GM06990 (cell line): ENCODE data around the gene DHRS1.

Experiments
- DNase-seq: peaks from one replicate; pipeline ENCODE4 v3.0.0-alpha.2; 2011; ENCODE audit not compliant: insufficient read length; ENCODE audit errors: extremely low read depth
- H3K27me3 ChIP-seq: replicated peaks from 2 replicates; pipeline ENCODE4 v1.6.0; 2011; ENCODE audit warnings: low read length; ENCODE audit not compliant: control insufficient read depth, insufficient read depth
- H3K36me3 ChIP-seq: 2 replicates; pipeline ENCODE4 v1.5.1; 2011; ENCODE audit warnings: low read length; ENCODE audit not compliant: control insufficient read depth, insufficient read depth
- H3K4me3 ChIP-seq: replicated peaks from 2 replicates; pipeline ENCODE4 v1.5.1; 2011; ENCODE audit warnings: low read depth, mild to moderate bottlenecking, control low read depth, low read length
- CTCF ChIP-seq: IDR thresholded peaks from 2 replicates; pipeline ENCODE4 v1.5.1; 2011; ENCODE audit warnings: low read length, control low read depth, mild to moderate bottlenecking, inconsistent platforms; ENCODE audit not compliant: insufficient read depth, poor library complexity, severe bottlenecking

The DHRS1 gene

GRCh38 chr14:24261256-24261968 lies 38.2 kb downstream of the DHRS1 start:
- no peak for DNase-seq
- TF ChIP-seq CTCF, result no peak

DNA sequence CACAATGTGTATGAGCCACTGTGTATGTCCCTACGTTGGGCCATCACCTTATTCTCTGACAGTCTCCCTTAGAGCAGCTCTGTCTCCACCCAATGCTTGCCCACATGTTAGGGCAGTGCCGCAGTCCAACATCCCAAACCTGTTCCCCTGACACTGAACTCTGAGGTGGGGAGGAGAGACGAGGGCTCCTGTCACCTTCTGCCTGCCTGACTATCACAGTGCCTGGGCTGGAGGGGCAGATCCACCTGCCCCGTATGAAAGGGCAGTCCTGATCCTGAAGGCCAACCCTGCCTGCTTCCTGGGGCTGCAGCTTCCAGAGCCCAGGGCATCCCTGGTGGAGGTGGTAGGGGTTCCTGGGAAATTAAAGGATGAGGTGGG lies 38.8 kb downstream of the DHRS1 start:
- H3K27me3 ChIP-seq, result no peaks in the 10 kb centered on the region
- DNase-seq, result no peak
- peaks cover 9% of the 10 kb centered on the region for H3K36me3 ChIP-seq
- TF ChIP-seq CTCF, result no peak
- no peak overlapping the region for H3K4me3 ChIP-seq

More at GRCh38 chr14:24261256-24261968, 38.2 kb downstream of the DHRS1 start:
- Histone ChIP-seq H3K36me3 (peaks cover 13% of the 10 kb centered on the region), H3K4me3 (no peak overlapping the region), H3K27me3 (no peaks in the 10 kb centered on the region)

DNA sequence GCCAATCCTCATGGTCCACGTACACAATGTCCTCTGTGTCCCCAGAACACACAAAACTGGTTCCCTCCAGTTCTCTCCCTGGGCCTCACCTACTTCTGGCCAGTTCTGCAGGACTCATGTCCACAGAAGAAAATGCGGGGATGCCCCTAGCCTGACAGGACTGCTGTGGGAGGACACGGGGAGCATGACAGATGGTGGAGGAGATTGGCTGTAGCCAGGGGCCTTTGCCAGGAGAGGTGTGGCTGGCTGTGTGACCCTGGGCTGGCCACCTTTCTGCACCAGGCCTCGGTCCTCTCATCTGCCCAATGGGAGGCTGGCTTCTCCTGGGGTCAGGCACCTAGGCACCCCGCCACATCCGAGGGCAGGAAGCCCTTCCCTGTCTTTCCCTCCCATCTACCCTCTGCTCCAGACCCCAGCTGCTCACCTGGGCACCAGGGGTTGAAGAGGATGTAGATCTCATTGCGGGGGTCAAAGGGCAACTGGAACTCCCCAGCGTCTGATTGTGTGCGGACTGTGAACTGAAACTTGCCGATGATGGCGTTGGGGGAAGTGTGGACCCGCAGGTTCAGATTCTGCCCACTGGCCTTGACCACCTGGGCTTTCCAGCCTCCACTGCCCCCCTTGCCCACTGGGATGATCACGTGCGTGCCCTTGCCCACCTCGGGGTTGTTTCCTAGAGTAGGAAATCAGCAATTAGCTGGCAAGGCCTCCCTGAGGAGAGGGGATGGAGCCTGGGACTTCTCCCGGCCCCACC lies 39.4 kb downstream of the DHRS1 start:
- TF ChIP-seq CTCF, result no peak
- Histone ChIP-seq H3K4me3 (no peak overlapping the region), H3K27me3 (no peaks in the 10 kb centered on the region), H3K36me3 (peaks cover 9% of the 10 kb centered on the region)
- no peak for DNase-seq

DNA sequence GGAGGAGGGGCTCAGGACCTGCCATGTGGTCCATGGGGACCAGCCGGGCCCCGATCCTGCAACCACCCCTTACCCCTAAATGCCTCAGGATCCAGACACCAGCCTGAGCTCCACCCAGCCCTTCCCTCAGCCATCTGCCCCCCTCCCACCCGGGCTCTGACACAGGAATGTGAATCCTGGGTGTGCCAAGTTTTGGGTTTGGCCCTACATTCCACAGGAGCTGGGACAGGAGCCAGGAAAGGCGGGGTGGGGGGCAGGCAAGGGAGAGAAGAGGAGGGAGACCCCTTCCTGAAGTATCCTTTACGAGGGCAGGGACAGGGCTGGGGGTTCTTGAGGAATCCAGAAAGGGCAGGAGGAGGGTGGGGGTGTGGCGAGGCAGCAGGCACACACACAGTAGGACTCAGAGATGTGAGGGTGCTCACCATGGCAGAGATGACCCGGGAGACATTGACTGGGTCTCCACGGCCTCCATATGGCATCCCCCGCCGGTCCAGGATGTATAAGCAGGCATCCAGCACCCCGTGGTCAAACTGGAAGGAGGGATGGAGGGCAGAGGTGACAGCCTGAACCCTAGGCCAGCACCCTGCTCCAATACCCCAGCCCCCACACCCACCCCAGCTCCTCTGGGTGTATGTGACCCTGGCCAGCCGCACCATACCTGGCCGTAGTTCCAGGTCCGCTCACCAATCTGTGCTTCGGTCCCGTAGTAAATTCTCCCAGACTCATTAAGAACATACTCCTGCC lies 40.1 kb downstream of the DHRS1 start:
- H3K27me3 ChIP-seq, result no peaks in the 10 kb centered on the region
- peaks cover 16% of the 10 kb centered on the region for H3K36me3 ChIP-seq
- DNase-seq, result no peak
- no peak for TF ChIP-seq CTCF
- no peak overlapping the region for H3K4me3 ChIP-seq

- Histone ChIP-seq H3K27me3 (no peaks in the 10 kb centered on the region), H3K36me3 (peaks cover 17% of the 10 kb centered on the region), H3K4me3 (no peak overlapping the region)
- DNase-seq, result no peak
- TF ChIP-seq CTCF, result no peak
These were observed 40.9 kb downstream of the DHRS1 start for GRCh38 chr14:24258548-24259265.
